PFSK-1 (cell line): ENCODE measurements around the gene ZNF385D.

Experiments used
- FOXP2 ChIP-seq: optimal IDR thresholded peaks from 2 replicates; pipeline ENCODE3; 2011; ENCODE audit warnings: borderline replicate concordance, control low read depth, inconsistent platforms; ENCODE audit not compliant: insufficient read depth; ENCODE audit errors: extremely low read length, extremely low read depth
- POLR2AphosphoS5 ChIP-seq: IDR thresholded peaks from 2 replicates; pipeline ENCODE4 v1.6.1; 2012; ENCODE audit warnings: low read depth, mild to moderate bottlenecking, control low read depth, low read length, moderate library complexity
- REST ChIP-seq, 2 experiments: IDR thresholded peaks; 2 replicates each; pipeline versions ENCODE4 v1.6.1 to v1.8.0; 2011 to 2012; ENCODE audit warnings: low read depth in 2 of 2, low read length in 2 of 2, control low read depth in 1 of 2, inconsistent platforms in 1 of 2, mild to moderate bottlenecking in 1 of 2, moderate library complexity in 1 of 2; ENCODE audit not compliant: insufficient read depth in 1 of 2
- SIN3A ChIP-seq: IDR thresholded peaks from 2 replicates; pipeline ENCODE4 v1.6.1; 2012; ENCODE audit warnings: mild to moderate bottlenecking, low read length, moderate library complexity, borderline replicate concordance; ENCODE audit not compliant: insufficient read depth
- TAF1 ChIP-seq: IDR thresholded peaks from 2 replicates; pipeline ENCODE4 v1.6.1; 2012; ENCODE audit warnings: low read length, control low read depth, borderline replicate concordance; ENCODE audit not compliant: insufficient read depth

Gene ZNF385D

GRCh38 chr3:21411058-21411457 is 340.0 kb downstream of the ZNF385D start:
- no peak for TF ChIP-seq FOXP2
- no peak for TF ChIP-seq SIN3A
- TF ChIP-seq REST (IDR thresholded peaks at IDR 0.05; ENCODE audit: insufficient read depth in 1 of 2, low read depth in 2 of 2, low read length in 2 of 2): no peak
- TF ChIP-seq POLR2AphosphoS5: no peak

DNA sequence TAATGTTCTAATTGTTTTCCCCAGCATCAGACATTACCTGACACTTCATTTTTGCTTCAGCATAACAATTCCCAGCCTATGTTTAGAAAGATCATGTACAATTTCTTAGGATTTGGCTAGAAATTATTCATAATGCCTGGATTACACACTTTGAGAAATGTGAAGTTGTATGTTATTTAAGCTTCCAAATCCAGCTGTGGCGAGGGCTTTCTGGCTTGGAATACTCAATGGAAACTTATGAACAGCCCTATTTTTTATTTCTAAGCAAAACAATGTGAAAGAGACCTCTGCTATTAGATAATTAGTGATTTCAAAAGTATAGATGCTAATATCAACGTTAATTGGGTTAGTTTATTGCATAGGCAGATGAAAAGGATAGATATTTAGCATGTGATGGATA is 341.6 kb downstream of the ZNF385D start:
- TF ChIP-seq REST (IDR thresholded peaks at IDR 0.05; ENCODE audit: insufficient read depth in 1 of 2, low read depth in 2 of 2, low read length in 2 of 2) (no peak), POLR2AphosphoS5 (no peak), SIN3A (no peak), TAF1 (no peak), FOXP2 (no peak)

GRCh38 chr3:21407743-21408142 is 343.3 kb downstream of the ZNF385D start:
- TF ChIP-seq SIN3A (no peak), TAF1 (no peak), REST (IDR thresholded peaks at IDR 0.05; ENCODE audit: insufficient read depth in 1 of 2, low read depth in 2 of 2, low read length in 2 of 2) (no peak), FOXP2 (no peak), POLR2AphosphoS5 (no peak)

- TF ChIP-seq SIN3A (no peak), FOXP2 (no peak), REST (IDR thresholded peaks at IDR 0.05; ENCODE audit: insufficient read depth in 1 of 2, low read depth in 2 of 2, low read length in 2 of 2) (no peak), TAF1 (no peak), POLR2AphosphoS5 (no peak)
These were observed 345.0 kb downstream of the ZNF385D start for GRCh38 chr3:21405671-21406667.

- no peak for TF ChIP-seq SIN3A
These were observed 352.5 kb downstream of the ZNF385D start for GRCh38 chr3:21398461-21398860.
